Fibroblast of mammary gland (primary cell): ENCODE data around the gene SLC32A1.

Source experiments
- DNase-seq: peaks from one replicate; pipeline ENCODE4 v3.0.0-alpha.2; 2010; ENCODE audit warnings: low read depth
- H3K4me3 ChIP-seq: 2 replicates; pipeline ENCODE4 v1.5.1; 2011; ENCODE audit warnings: low read depth, mild to moderate bottlenecking, low read length, moderate library complexity; ENCODE audit not compliant: control insufficient read depth
- CTCF ChIP-seq: conservative IDR thresholded peaks from 2 replicates; pipeline ENCODE4 v1.5.1; 2011; ENCODE audit warnings: low read depth, low read length, inconsistent platforms; ENCODE audit not compliant: control insufficient read depth, insufficient read depth

Gene SLC32A1

GRCh38 chr20:38728911-38729642 lies 4.8 kb downstream of the SLC32A1 start:
- no peak for DNase-seq
- no peak for TF ChIP-seq CTCF
- H3K4me3 ChIP-seq, result no peak overlapping the region

- no peak overlapping the region for H3K4me3 ChIP-seq
- no peak for DNase-seq
- TF ChIP-seq CTCF, result no peak
These were observed 5.5 kb downstream of the SLC32A1 start for GRCh38 chr20:38729767-38730166.

GRCh38 chr20:38730167-38730988 lies 6.1 kb downstream of the SLC32A1 start:
- no peak for TF ChIP-seq CTCF
- H3K4me3 ChIP-seq, result no peak overlapping the region
- no peak for DNase-seq

GRCh38 chr20:38730989-38731737 lies 6.9 kb downstream of the SLC32A1 start:
- peak; percentile 87 for TF ChIP-seq CTCF
- H3K4me3 ChIP-seq, result no peak overlapping the region
- DNase-seq, result peak; percentile 51

GRCh38 chr20:38731738-38732113 lies 7.4 kb downstream of the SLC32A1 start:
- TF ChIP-seq CTCF, result no peak
- DNase-seq, result no peak
- H3K4me3 ChIP-seq, result no peak overlapping the region

GRCh38 chr20:38732981-38733380 lies 8.7 kb downstream of the SLC32A1 start:
- no peak for TF ChIP-seq CTCF
- H3K4me3 ChIP-seq, result no peak overlapping the region
- DNase-seq, result no peak
